GM19023 (cell line): ENCODE data around the gene CHRDL2.
A peak's percentile ranks its signal among the peaks of the same experiment; 100 is the strongest.

Experiments used
- ATAC-seq: cut with Tn5 transposase; IDR thresholded peaks from one replicate; pipeline ENCODE4 v1.9.1; 2021; ENCODE audit warnings: mild to moderate bottlenecking, moderate library complexity; ENCODE audit not compliant: unreplicated experiment

Gene CHRDL2

DNA sequence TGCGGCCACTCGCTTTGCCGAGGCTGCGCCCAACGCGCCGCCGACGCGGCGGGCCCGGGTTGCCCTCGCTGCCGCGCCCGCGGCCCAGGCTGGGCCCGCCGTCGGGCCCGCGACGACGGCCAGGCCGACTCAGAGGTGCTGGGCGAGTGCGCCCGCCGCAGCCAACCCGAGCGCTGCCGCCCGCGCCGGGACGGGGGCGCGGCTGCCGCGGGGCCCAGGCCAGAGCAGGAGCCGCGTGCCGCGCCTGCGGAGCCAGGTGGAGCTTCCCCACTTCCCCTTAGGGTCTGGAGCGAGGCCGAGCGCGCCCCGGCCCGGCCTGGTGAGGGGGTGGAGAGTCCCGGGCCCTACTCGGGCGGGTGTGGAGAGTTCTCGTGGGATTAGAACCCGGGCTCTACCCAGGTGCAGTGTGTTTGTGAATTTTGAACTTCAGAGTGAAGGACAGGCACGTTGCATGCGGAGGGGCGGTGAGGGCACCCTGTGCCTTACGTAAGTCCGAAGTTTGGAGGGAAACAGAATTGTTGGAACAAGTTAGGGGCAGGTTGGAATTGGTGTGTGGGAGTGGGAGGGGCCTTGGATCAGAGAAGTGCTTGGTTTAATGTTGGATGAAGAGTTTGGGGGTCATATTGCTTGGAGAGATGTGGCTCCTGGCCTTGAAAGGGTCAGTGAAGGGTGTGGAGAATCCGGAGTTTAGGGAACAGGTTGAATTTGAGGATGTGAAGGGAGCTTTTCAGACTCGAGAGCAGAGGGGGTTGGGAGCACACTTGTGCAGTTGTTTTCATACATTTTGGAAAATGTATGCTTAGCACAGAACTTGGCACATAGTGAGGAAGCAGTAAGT, 18.1 kb upstream of the CHRDL2 start:
- ATAC-seq: peak; percentile 51

DNA sequence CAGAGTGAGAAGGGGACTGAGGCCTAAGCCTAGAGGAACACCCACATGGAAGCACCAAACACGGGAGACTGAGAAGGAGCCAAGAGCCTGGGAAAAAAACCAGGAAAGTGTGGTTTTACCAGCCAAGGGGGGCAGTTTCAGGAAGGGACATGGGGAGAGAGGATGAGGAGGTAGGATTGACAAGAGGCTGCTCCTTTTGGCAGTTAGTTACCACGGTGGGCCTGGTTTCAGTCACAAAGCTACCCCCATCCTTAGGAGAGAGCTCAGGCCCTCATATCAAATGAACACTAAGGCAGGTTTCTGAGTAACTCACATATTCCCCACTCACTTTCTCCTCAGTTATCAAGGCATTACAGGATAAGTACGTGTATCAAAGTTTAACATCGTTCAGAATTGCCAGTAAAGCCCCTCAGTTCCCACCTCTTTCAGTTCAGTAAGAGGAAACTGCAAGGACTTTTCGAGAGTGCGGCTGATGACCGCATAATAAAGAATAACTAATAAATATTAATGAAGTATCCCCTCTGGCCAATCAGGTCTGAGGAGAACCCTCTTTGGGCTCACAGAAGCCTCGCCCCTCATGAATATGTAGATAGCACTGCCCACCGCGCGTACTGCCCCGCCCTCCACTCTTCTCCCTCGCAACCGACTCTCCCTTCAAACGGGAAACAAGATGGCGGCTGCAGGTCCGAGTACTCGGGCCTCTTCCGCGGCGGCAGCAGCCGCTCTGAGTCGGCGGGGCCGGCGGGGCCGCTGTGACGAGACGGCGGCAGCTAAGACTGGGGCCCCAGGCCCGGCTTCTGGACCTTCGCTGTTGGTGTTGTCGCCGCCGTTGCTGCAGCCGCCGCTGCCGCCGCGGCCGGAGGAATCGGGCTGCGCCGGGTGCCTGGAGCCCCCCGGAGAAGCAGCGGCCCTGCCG, 17.2 kb upstream of the CHRDL2 start, which contains the start of gene RNF169:
Gene RNF169, plus strand, starts transcription at position 639 of the 916 bp plus-strand sequence. Its CDS starts 32 bp downstream, at position 671.
- peak; percentile 99 for ATAC-seq

DNA sequence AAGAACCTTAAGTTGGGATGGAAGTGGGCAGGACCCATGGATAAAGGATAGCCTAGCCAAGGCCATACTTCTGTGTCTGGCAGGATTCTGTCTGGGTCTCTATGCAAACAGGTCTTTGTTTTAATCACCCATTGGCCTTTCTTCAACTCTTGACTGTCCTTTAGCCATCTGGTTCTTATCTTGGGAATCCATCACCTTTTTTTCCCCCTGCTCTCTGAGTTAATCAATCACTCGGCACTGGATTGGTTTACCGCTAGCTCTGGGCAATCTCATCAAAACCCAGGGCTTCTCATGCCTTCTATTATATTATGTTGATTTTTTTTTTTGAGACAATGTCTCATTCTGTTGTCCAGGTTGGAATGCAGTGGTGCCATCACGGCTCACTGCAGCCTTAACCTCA, 15.6 kb upstream of the CHRDL2 start:
- ATAC-seq: no peak

DNA sequence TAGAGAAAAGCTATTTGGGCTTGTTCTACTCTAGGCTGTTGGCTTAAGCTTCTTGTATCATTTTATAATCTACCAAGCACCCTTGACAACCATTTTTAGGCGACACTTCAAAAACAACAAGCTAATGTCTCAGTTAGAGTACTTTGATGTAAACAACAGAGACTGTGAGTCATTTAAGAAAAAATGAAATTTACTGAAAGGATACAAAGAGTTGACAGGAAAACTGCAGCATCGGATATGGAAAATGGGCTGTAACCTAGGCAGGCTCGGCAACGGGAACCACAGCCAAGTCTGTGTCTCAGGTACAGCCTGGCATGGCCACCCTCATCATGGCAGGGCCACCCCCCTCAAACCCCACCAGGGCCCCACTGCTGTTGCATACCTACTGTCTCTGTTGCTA, 13.1 kb upstream of the CHRDL2 start:
- no peak for ATAC-seq

DNA sequence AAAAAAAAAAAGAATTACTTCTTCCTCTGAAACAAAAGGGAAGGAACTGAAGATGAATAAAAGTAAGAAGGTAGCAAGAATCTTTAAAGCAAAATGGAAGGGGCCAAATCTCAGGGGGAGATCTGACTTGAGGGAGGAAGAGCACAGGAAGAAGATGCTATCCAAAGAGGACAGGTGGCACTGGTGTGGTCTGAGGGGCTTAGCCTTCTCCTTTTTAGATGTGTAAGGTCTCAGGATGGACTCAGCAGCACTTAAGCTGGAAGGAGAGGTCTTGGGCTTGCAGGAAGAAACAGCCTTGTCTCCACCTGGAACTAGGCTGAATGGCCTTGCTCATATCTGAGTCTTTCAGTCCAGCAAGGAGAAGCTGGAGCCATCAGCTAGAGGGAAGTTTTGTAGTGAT, 12.4 kb upstream of the CHRDL2 start:
- no peak for ATAC-seq

DNA sequence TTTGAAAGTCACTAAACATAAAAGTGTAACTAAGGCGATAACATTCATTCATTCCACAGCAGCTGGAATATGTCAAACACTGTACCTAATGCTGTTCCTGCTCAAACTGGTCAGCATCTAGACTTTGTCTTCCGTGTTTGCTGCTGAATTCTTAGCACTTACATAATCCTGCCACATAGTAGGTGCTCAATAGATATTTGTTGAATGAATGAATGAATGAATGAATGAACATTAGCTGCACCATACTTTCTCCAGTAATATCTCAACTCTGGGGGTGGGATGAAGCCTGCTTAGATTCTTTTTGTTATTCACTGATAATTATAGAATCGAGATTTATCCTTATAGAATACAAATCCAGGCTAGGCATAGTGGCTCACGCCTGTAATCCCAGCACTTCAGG, 10.8 kb upstream of the CHRDL2 start:
- ATAC-seq: no peak

DNA sequence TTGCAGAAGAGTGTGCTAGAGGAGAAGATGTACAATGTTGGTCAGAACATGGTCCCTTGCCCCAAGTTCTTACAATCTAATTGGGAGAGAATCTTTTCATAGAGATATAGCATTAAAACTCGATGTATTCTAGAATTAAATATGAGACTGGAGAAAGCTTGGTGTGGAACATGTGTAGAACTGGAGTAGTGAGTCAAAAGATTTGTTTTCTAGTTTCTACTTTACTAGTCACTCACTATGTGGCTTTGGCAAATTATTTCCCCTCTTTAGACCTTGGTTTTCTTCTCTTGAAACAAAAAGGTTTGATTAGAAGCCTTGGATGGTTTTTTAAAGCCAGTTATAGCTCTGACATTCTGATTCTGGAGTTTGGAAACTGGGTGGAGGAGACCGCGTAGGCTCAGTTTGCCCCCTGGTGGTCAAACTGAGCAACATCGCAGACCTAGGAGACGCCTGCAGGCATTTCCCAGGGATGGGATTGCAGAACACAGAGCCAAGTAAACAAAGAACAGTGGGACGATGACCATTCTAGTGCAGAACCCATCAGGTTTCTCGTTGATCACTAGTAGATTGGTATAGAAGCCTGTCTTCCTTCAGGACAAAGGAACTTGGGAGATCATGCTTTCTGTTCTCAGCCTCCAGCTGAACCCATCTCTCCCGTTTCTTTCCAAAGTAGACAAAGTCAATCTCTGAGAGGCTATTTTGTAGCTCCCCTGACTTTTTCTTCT, 8.5 kb upstream of the CHRDL2 start:
- no peak for ATAC-seq

DNA sequence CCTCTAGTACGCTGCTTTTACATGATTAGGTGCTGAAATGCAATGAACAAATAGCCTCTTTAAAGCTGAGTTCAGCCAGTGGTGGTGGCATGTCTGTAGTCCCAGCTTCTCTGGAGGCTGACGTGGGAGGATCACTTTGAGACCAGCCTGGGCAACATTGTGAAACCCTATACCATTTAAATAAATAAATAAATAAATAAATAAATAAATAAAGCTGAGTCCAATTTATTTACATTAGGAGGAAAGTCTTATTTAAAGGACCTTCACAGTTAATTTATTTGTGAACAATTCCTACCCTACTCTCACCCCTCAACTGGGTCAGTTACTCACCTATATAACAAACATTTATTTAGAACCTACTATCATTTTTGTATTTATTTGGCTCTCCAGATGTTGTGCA, 4.8 kb upstream of the CHRDL2 start:
- ATAC-seq: no peak

DNA sequence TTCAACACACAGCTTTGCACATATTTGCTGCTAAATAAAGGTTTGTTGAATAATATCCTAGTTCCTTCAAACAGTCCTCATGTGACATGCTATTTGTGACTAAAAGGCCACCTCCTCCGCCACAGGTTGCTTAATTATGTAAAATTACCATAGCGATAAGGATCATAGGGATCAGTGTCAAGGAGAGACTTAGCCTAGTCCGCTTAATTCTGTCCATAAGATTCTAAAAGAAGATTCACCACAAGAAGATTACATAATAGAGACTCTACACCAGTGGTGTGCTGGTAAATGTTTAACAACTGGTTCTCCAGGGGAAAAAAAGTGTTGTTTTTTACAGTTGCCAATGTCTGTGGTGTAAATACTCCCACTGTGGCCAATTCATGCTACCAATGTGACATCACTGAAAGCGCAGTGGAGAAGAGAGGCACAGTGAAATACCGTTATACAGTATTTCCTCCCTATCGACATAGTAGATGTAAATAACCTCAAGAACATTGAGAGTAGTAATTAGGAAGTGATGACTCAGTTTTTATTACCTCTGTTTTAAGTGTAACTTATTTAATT, 4.2 kb upstream of the CHRDL2 start:
- ATAC-seq: no peak

DNA sequence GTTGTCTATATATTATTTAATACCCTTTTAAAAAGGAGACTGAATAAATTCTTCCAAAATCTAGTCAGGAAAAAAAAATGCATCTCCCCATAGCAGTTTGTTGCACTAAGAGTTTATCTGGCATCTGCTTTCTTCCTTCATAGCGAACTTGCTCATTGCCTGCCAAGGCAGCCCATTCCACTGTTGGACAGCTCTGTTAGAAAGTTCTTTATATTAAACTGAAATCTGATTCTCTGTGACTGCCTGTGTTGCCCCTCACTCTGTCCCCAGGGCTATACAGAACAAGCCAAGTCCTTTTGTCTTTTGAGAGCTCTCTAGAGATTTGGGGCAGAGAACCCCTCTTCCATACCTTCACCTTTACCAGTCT, 3.3 kb upstream of the CHRDL2 start:
- ATAC-seq: no peak

DNA sequence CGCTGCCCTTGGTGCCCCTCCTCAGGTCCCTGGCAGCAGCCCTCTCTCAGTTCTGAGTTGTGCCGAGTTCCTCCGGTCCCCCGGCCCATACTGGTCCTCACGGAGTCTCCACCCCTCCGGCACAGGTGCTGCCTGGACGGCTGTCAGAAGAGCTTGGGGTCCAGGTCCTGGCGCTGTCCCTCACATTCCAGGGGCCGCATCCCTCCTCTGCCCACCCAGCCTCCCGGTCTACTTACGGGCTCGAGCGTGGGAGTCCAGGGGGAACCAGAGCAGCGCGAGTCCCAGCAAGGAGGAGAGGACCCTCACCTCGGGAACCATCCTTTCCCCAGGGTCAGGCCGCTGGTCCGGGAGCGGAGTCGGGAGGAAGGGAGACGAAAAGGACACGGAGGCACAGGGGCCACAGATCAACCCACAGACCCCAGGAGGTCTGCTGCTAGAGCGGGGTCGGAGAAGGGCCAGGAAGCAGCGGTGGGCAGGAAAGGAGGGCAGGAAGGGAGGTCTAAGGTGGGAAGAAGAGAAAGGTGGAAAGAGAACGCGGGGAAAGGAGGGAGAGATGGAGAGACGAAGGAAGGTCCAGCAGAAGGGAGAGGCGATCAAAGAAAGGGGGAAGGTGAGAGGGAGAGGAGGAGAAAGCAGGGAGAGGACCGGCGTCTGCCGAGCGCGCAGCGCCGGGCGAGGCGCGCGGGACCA, 510 bp downstream of the CHRDL2 start:
- ATAC-seq: no peak

DNA sequence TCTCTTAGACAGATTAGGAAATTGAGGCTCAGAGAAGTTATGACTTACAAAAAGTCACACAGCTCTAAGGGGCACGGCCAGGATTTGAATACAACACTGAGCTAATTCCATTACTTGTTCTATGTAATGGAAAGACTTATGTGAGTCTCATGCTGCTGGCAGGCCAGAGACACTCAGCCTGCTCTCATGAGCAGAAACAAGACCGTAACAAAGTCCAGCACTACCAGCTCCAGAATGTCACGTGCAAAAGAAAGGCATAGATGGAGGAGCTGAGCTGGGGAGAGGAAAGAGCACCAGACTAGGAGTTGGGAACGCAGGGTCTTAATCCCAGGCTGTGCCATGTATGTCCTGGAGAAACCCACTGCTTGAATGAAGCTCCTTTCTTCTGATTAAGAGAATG, 1.8 kb downstream of the CHRDL2 start:
- ATAC-seq: no peak

DNA sequence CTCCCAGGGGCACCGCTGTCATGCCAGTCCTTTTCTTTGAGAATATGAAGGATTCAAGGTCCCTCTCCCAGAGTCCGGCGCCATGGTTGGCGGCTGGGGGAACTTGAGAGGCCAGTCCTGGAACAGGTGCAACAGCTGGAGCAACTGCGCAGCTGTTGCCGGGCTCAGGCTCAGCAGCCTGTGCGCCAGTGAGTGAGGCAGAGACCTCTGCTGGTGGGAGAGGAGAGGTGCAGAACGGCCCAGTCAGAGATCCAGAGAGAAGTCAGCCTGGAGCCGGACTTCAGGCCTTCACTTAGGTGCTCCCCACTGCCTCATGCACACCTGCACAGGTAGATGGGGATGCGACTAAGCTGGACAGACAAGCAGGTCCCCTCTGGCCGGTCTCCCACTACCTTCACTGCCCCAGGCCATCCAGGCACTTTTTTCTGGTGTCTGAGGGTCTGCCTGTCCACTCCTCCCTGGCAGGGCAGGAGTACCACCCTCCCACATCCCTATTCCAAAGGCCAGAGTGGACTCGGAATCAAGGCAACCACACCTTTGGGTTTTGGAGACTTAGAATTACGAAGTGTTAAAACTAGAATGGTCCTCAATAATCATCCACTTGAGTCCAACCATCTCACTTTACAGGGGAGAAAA, 4.6 kb downstream of the CHRDL2 start:
- ATAC-seq: peak; percentile 95

DNA sequence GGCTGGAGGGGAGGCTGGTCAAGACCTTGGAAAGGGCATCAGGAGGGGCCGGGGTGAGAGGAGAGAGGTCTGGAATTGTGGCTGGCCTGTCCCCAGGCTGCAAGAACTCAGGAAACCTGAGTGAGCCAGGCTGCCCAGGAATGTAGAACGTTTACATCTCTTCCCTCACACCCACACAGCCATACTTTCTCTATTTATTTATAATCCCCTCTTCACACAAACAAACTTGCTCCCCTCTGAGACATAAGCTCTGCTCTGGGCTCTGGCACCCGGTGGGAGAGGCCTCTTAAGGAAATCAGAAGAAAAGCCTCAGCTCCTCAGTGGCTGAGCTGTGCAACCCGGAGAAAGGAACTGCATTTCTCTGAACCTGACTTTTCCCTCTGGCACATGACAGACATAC, 5.5 kb downstream of the CHRDL2 start:
- no peak for ATAC-seq

DNA sequence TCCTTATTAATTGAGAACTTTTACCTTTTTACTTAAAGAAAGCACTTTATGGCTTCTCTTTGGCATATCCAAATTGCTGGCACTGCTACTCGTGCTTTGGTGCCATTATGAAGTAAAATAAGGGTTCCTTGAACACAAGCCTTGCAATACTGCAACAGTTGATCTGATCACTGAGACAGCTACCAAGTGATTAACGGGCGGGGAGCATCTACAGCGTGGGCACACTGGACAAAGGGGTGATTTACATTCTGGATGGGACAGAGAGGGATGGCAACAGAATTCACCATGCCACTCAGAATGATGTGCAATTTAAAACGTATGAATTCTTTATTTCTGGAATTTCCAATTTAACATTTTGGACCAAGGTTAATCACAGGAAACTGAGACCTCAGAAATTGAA, 7.7 kb downstream of the CHRDL2 start:
- ATAC-seq: no peak

DNA sequence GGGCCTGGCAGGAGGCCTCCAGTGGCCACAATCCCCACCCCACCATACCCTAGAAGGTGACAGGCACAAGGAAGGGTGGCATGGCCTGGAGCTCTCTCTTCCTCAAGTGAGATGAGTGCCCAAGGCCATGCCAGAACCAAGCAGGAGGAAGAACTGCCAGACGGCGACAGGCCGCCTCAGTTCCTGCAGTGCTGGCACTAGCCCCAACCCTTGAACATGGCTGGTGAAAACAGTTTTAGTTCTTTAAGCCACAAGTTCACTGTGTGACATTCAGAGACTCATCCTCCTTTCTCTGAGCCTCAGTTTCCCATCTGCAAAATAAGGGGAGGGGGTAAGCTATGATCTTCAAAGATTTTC, 9.8 kb downstream of the CHRDL2 start:
- ATAC-seq: no peak

DNA sequence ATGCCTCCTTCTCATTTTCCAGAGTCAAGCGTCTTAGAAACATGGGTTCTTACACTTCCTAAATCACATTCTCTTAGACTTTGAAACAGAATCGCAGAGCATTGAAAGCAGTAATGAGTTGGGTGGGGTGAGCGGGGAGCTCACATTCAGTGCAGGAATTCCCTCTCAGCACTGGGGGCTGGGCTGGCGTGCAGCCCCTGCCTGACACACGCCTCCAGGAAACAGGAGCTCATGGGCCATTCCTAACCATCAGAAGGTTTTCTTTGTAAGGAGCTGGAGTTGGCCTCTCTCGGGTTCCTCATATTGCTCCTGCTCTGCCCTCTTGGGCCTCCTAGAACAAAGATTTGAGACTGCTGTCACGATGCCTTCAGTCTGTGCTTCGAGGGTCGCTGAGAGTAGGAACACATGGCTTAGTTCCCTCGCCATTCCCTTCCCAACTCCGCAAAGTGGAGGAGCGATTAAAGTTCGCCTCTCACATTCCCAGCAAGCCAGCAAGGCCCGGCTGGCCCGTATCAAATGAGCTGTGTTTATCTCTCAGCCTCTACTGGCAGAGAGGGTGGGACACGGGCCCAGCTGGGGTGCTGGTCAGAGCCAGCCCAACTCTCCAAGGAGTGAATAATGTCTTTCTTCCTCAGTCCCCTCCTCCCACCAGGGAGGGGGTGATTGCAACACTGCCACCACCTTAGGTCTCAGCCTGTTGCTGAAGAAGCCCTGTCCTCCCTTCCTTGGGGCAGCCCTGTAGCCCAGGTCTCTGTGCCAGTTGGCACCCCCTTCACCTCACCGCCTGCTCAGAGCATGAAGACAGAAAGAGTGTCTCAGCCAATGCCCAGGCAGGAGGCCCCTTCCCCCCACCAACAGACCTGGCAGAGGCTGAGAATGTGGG, 10.4 kb downstream of the CHRDL2 start:
- no peak for ATAC-seq

DNA sequence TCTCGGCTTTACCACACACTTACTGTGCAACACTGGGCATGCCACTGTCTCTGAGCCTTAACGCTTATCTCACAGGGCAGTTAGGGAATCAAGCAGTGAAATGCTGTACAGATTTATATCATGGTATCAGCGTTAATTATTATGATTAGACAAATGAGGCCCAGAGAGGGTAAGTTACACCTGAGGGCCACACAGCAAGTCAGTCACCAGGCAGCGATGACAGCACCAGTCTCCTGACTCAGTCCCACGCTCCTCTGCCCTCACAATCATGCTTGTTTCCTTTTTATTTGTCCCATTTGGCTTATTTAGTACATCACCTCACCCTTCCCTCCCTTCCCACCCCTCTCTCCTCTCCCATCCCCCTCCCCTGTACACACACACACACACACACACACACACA, 12.2 kb downstream of the CHRDL2 start:
- no peak for ATAC-seq
